DMS53 (cell line): Measurements from ENCODE around the gene SP6.

Experiments used
- DNase-seq: peaks from one replicate; lab custom pipeline; 2025; lab: John Stamatoyannopoulos, UW

Gene SP6

DNA sequence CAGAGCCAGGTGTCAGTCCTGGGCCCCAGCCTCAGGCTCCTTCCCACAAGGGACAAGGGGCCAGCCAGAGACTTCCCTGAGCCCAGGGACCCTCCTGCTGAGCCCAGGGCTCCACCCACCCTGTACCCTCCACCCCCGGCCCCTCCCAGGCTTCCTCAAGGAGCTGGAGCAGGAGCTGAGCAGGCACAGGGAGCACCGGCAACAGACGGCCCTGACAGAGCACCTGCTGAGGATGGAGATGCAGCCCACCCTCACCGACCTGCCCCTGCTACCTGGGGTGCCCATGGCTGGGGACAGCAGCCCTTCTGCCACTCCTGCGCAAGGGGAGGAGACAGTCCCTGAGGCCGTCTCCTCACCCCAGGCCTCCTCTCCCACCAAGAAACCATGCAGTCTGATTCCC is 14.4 kb downstream of the SP6 start:
- DNase-seq = no peak

DNA sequence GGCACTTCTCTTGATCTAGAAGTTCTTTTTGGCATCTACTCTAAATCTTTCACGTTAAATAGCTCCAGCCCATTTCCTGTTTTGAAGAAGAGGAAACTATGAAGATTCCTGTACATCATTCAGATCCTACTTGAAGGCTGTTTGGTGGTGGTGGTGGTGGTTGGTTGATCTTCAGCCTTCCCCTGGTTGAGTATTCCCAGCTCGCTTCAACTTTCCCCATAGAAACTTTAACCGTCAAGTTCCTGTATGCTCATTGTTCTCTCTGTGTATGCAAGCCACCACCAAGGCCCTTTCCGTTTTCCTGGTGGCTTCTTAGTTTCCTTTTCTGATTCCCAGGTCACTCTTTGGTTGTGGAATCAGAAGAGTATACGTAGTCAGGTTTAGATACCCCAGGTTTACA is 16.2 kb downstream of the SP6 start:
- DNase-seq = no peak

DNA sequence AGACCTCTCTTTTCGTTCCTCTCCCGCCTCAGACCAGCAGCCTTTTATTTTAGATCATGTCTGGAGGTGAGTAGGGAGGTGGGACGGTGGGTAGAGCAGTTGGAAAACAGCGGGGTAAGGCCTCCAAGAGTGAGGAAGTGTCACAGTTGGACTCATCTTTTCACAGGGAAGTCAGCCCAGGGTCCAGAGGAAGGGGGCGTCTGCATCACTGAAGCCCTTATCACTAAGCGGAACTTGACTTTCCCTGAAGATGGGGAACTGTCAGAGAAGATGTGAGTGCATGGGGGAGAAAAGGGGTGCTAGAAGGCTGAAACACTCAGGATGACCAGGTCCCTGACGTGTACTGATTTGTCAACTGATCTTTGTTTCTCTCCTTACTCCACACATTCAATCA is 19.0 kb downstream of the SP6 start:
- peak; percentile 62 for DNase-seq

DNA sequence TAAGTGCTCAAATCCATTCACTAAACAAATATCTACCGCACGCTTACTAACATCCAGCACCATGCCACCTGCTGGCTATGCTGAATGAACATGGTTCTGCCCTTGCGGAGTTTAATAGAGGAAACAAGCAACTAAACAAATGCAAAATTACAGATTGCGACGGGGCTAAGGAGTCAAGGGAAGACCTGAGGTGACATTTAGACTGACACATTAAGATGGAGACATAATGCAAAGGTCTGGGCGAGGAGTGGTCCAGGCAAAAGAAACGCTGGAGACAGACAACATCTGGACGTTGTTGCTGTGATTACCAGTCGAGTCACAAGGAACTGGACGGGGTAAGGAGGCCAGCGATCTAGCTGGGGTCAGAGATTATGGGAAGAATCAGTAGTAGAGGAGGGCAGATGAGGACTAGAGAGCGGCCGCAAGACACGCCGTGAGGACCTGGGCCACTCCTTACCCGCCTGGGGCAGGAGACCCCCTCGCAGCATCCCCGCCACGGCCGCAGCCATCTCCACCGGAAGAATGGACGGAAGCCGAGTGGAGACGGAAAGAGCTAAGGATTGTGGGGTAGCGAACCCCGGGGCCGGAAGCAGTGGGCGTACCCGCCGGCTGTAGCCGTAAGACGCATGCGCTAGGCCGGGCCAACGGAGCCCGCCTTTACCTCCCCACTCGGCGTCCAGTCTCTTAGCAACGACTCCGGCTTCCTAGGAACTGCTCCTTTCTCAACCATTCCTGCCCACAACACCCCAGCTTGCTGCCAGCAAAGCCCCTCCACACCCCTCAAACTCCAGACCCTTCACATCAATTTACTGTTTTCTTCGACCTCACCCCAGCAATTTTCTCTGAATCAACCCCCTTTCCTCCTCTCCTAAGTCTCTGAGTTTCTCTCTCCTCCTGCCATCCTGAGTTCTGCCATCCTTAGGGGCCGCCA is 19.7 kb downstream of the SP6 start, which contains the start of the genes LRRC46 and MRPL10:
Gene LRRC46, plus strand, starts transcription at position 668 of the 931 bp plus-strand sequence. CDS start 320 bp downstream, outside the sequence.
Gene MRPL10, minus strand, starts transcription at position 539 of the 931 bp plus-strand sequence. Its CDS starts 30 bp downstream, at position 509.
- peak; percentile 98 for DNase-seq

DNA sequence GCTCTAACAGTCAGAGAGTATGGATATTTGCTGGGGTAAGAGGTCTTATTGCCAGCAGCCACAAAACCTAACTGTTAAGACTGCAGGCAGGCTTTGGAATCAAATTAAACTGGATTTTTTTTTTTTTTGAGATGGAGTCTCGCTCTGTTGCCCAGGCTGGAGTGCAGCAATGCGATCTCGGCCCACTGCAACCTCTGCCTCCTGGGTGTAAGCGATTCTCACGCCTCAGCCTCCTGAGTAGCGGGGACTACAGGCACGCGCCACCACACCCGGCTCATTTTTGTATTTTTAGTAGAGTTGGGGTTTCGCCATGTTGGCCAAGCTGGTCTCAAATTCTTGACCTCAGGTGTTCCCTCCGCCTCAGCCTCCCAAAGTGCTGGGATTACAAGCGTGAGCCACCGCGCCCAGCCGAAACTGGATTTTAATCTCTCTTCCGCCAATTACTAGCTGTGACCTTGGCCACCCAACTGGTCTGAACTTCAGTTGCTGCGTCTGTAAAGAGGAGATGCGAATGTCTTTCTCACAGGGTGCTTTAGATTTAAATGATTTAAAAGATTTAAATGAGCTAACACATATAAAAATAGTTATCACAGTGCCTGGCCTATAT is 20.5 kb downstream of the SP6 start:
- DNase-seq = no peak

DNA sequence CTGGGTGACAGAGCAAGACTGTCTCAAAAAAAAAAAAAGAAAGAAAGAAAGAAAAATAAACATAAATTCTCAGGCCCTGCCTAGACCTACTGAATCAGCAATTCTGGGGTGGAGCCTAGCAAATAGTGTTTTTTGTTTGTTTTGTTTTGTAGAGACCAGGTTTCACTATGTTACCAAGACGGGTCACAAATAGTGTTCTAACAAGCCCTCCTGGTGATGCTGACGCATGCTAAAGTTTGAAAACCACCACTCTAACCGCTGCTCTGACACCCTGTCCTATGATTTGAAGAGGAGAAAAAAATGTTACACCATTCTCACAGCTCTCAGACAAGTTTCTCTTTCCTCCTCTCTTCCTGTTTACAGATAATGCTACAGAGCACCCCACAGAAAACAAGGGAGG is 21.1 kb downstream of the SP6 start:
- DNase-seq = no peak

DNA sequence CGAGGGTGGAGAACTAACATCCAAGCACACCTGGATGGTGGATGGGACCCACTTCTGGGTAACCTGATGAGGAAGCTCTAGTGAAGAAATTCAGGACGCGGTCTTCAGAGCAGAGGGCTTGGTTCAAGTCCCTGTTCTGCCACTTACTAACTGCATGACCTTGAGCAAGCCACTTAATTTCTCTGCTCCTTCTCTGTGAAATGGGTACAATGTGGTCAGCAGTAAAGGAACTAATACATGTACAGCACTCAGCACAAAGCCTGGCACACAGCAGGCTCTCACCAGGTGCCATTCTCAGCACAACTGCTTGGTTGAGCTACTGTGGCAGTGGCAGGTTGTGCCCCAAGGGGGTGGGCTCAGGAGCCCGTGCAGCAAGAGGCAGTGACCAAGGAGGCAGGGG is 27.4 kb downstream of the SP6 start:
- no peak for DNase-seq

DNA sequence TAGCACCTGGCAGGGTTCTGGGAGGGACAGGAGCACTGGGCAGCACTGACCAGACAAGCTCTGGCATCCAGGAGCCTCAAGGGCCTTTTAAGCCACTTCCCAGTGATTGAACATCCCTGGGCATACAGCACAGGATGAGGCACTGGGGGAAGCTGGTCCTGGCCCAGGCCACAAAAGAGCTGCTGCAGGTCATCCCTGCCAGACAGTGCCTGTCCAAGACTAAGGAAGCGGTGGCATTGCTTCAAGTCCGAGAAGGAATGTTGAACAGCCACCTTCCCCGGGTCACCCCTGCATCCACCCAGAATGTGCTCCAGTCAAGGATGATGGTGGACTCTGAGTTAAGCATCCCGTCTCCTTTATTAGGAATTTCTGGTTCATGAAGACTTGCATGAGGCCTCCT is 28.2 kb downstream of the SP6 start:
- no peak for DNase-seq

DNA sequence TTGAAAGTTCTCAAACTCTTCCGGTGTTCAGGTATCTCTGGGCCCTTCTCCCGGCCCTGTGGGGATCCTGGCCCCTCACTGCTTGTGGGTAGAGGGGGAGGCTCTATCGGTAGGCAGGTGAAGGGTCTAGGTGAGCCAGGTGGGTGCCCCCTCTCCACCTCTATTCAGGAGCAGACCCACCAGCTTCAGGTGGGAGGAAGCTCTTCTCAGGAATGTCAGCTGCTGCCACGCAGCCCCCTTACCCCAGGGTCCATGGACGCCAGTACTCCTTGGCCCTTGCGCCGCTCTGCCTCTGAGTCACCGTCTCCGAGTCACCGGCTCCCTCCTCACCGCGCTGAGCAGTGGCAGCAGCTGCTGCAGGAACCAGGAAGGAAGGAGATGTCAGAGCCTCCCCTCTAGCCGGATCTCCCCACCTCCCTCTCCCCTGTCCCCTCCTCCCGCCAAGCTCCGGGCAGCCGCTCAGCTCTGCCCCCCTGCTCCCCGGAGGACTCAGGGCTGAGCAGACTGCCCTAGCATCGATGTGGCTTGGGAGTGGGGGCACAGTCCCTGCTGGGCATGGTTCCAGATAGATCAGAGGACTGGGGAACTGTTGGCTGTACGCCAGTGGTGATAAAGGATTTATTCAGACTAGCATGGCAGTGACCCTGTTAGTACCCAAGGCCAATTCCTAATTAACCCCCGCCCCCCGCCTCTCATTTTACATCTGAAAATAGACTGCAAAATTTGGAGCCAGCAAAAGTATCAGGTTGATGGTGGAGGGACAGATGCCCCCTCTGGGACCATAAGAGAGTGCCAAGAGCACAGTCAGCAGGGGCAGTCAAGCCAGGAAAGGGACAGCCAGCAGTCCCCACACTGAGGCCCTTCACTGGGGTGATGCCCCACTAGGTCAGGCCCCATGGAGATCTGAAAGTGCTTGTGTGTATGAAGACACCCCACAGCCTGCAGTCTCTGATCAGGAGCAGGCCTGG is 29.3 kb downstream of the SP6 start, which contains the start of gene OSBPL7:
Gene OSBPL7, minus strand, starts transcription at position 371 of the 968 bp plus-strand sequence. CDS start 1,516 bp downstream, outside the sequence.
- DNase-seq = peak; percentile 93

DNA sequence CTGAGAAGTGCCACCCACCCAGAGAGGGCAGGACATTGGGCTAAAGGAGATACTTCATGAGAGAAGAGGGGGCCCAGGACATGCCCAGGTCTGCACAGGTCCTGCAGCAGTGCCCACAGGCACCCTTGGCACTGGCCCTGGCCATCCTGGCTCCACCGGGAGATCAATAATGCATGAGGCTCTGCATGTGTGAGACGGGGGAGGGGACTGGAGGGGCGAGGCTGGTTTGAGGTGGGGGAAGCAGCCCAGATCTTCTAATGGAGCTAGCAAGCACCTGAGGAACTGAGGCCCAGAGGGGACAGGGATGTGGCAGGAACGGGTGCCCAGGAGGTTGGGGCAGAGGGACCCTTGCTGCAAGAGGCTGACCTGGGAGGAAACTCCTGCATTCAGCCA is 29.9 kb downstream of the SP6 start:
- no peak for DNase-seq

DNA sequence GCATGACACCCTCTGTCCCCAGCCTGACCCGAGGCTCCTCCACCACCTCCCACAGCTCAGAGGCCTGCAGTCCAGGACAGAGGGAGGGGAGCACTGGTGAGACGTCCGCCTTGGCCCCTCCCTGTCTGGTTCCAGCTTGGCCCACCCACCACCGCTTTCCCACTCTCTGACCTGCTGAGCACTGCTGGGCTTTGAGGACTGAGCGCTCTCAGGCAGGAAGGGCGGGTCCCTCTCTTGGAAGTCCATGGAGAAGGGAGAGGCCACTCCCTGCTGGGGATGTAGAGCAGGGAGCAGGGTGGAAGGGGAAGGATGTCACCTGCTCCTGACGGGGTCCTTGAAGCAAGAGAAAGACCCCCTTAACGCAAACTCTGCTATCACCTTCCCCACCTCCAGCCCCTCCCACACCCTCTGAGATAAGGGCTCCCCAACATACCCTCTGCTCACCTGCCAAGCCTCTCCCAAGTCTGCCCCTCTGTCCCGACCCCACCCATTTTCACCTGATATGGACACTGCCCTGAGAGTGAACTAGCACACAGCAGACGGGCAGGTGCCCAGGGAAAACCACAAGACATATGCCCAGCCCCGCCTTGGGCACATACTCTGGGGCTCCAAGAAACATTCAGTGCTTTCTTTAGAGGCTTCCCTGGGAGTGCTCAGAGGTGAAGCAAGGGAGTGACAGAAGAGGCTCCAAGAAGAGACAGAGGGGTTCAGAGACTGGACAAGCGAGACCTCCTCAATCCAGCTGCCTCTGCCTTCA is 30.8 kb downstream of the SP6 start:
- DNase-seq = no peak

DNA sequence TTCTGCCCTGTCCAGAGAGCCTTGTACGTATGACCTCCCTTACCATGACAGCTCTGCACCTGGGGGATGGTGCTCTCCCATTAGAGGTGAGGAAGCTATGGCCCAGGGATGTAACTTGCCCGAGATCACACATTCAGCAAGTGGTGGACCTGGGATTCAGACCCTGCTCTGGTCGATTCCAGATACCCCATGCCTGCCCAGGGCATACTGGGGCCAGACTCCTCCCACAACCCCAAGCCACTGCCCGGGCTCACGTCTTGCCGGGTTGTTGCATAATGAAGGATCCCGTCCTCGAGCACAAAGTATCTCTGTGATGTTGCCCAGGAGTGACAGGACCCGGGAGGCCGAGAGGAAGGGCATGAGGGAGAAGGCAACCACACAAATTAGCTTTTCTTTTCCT is 31.5 kb downstream of the SP6 start:
- no peak for DNase-seq

DNA sequence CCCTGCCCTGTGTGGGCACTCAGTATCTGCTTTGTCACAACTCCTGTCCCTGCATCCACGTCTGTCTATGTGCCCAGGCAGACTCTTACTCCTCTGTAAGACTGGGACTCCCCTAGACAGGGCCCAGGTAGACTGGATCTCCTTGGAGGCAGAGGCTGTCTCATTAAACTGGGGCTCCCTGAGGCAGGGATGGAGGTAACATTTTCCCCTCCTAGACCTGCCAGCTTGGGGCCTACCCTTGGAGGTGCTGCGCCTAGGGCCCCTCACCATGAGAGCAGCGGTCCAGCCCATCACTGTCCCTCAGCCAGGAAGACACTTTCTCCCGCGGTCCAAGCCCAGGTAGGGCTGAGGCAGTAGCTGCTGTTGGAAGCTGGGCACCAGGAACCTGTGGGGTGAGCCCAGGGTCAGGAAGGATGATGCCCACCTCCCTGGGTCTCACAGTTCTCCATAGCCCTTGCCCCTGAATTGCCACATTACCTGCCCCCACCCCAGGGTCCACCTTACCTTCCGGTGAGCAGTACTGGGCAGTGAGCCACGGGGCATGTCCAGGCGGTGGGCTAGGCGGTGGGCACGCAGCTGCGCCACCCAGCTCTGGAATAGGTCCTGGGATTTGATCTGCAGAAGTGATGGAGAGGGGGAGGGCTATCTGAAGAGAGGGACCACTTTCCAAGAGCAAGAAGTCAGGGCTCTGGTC is 32.8 kb downstream of the SP6 start:
- DNase-seq = no peak

DNA sequence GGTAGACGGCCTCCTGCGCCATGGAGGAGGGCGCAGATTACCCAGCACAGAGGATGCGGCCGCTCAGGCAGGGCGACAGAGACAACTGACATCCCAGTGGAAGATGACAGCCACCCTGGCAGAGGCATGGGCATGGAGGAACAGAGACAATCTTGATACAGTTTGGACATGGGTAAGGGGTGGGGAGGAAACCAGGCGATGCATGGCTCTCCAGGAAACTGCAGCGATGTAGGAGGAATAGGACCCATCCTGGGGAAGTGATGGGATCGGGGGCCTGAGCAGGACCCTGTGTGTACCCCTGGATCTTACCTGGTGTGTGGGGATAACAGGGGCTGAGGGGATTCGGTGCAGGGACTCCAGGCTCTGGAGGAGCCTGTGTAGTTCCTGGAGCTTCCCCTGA is 34.0 kb downstream of the SP6 start:
- no peak for DNase-seq

DNA sequence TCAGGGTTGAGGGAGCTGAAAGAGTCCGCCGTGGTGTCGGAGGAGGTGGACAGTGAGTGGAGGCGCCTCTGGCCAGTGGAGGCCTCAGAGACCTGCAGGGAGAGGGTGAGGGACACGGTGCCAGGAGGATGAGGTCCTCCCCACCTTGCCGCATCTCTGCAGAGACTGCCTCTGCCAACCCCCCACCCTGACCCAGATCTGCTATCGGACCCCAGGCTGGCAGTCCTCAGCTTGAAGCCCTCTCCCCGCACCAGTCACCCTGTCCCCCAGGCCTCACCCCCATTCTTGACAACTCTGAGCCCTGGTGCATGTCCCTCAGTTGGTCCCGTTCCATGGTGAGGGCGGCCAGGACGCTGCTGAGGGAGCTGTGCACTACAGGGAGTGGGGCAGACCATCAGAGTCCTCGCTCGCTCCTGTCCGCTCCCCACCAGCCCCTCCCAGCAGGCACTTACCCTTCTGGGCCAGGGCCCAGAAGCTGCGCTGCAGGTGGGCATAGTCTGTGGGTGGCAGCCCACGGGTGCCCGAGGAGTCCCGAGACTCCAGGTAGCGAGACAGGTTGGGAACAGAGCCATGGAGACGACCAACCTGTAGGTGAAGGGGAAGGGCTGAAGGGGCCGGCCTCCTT is 34.7 kb downstream of the SP6 start:
- no peak for DNase-seq

DNA sequence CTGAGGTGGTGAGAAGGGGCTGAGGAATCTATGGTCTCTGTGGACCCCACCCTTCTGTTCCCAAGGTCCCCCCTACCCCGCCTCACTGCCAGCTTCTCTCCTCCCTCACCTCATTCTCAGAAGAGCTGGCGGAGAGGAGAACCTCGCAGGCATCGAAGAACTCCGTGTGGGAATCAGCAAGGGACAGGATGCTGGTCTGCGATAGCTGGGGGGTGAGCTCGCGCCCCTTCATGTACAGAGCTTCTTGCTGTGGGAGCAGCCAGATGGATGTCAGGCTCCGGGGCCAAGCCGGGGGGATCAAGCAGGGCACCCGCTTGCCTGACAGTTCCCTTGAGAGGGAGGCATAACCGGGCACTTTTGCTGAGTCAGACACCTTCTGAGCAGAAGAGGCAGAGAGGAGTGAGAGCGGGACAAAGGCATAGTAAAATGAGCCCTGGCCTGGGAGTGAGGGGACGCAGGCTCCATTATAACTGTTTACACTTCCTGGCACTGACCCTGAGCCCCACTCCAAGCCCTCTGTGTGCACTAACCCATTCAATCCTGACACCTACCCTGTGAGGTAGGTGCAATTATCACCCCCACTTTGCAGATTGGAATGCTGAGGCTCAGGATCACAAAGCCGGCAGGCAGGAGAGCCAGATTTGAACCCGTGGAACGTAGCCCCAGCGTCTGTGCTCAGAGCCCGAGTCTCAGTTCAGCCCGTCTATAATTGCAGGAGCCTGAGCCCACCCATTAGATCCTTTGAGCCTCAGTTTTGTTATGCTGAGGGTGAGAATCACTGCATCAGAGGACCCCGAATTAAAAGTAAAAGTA is 35.7 kb downstream of the SP6 start:
- DNase-seq = no peak

DNA sequence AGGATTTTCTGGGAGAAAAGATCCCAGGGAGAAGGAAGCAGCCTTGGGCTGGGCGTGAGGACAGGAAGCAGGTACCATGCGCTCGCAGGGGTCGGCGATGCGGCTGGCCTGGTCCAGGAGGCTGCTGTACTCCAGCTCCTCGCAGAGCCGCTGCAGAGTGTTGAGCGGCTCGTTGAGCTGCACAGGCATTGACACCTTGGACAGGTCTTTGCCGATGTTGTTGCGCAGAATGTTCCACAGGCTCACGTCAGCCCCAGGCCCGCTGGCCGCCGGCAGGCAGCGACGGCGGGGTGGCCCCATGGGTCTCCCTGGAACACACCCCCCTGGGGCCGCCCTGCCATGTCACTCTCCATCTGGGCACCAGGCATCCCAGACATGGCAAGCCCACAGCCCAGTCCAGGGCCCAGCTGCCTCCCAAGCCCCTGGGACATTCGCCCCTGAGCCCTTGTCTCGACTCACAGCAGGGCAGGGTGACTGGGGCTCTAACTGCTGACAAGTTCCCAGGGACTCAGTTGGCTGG is 37.4 kb downstream of the SP6 start:
- no peak for DNase-seq

DNA sequence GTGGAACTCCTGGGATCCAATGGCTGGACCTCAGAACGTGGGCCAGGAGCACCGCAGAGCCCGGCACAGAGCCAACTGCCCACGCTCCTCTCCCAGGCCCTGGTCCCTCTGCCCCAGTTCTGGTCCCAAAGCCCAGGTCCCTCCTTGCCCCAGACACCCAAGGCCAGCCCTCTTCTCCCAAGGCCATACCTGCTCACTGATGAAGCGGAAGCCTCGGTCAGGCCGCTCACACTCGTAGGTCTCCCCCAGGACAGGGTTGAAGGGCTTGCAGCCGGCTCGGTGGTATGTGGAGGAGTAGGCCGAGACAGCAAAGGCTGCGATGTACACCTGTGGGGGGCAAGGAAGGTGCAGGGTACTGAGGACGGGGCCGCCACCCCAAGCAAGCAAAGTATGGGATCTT is 37.9 kb downstream of the SP6 start:
- no peak for DNase-seq
